B cell (primary cell): Measurements from ENCODE around the gene DUOXA2. TPM values are rescaled to one million over a fixed set of nuclear protein-coding genes. Genes with fewer than 3 reads are reported as not detected.

Experiments
- ATAC-seq: fragments of 200-7000 bp; cut with Tn5 transposase; one replicate; pipeline ENCODE4 v1.10.0; 2021; ENCODE audit warnings: low read depth, mild to moderate bottlenecking, moderate number of reproducible peaks, moderate library complexity
- CTCF ChIA-PET: fragments of 350-600 bp; sonication (Branson Sonifier 250); formaldehyde crosslinking; loops from one replicate; lab custom pipeline; 2021; ENCODE audit warnings: antibody characterized with exemption, inconsistent platforms; lab: Charles Lee
- POLR2A ChIA-PET: fragments of 350-600 bp; sonication (Branson Sonifier 250); formaldehyde crosslinking; loops from one replicate; lab custom pipeline; 2021; ENCODE audit warnings: antibody characterized with exemption; lab: Charles Lee
- DNase-seq: peaks from one replicate; pipeline ENCODE4 v3.0.0; 2013
- H2AFZ ChIP-seq: 2 replicates; pipeline ENCODE4 v1.6.1; 2012; ENCODE audit warnings: mild to moderate bottlenecking, low read depth, low read length; ENCODE audit not compliant: insufficient read depth, poor library complexity, severe bottlenecking
- H3K27ac ChIP-seq, 2 donors: 1 replicate in 1 of 2; 2 replicates in 1 of 2; pipeline ENCODE4 v1.5.1; 2012 to 2013; ENCODE audit warnings: low read length in 2 of 2, mild to moderate bottlenecking in 2 of 2, moderate library complexity in 1 of 2
- H3K27me3 ChIP-seq, 4 experiments: fragments of 200-600 bp in 1 of 4; sonication (generic) in 1 of 4; replicated peaks in 1 of 4; 1 replicate in 2 of 4; 2 replicates in 2 of 4; pipeline versions ENCODE4 v1.6.1 to v1.7.0; 2013 to 2016; ENCODE audit warnings: low read length in 3 of 4, mild to moderate bottlenecking in 2 of 4, mixed read lengths in 1 of 4, moderate library complexity in 1 of 4; ENCODE audit not compliant: insufficient read depth in 4 of 4, control insufficient read depth in 3 of 4; ENCODE audit errors: control extremely low read depth in 1 of 4
- H3K36me3 ChIP-seq, 2 experiments: replicated peaks in 1 of 2; 1 replicate in 1 of 2; 2 replicates in 1 of 2; pipeline versions ENCODE4 v1.6.1 to v1.7.1; 2013; ENCODE audit warnings: low read length in 1 of 2; ENCODE audit not compliant: insufficient read depth in 2 of 2, control insufficient read depth in 1 of 2; ENCODE audit errors: control extremely low read depth in 1 of 2, extremely low read depth in 1 of 2
- H3K4me1 ChIP-seq, 2 donors: fragments of 200-600 bp in 1 of 2; sonication (generic) in 1 of 2; 1 replicate in 1 of 2; 2 replicates in 1 of 2; pipeline versions ENCODE4 v1.5.1 to v1.6.1; 2013 to 2017; ENCODE audit warnings: low read length in 2 of 2; ENCODE audit not compliant: control insufficient read depth in 2 of 2, insufficient read depth in 2 of 2
- H3K4me2 ChIP-seq: replicated peaks from 2 replicates; pipeline ENCODE3; 2012; ENCODE audit warnings: mild to moderate bottlenecking, low read depth, low read length; ENCODE audit not compliant: poor library complexity, severe bottlenecking
- H3K4me3 ChIP-seq, 5 experiments: fragments of 200-600 bp in 1 of 5; sonication (generic) in 1 of 5; 1 replicate in 3 of 5; 2 replicates in 2 of 5; pipeline versions ENCODE4 v1.5.1 to v1.7.0; 2011 to 2016; ENCODE audit warnings: low read length in 4 of 5, mild to moderate bottlenecking in 4 of 5, low read depth in 2 of 5, control low read depth in 1 of 5, moderate library complexity in 1 of 5; ENCODE audit not compliant: insufficient read depth in 1 of 5; ENCODE audit errors: control extremely low read depth in 1 of 5, extremely low read depth in 1 of 5
- H3K79me2 ChIP-seq: fragments of 200-600 bp; sonication (generic); one replicate; pipeline ENCODE4 v1.6.0; 2016; ENCODE audit warnings: low read length; ENCODE audit not compliant: control insufficient read depth, insufficient read depth
- H3K9ac ChIP-seq: fragments of 200-600 bp; sonication (generic); 2 replicates; pipeline ENCODE4 v1.6.1; 2017; ENCODE audit warnings: mild to moderate bottlenecking, low read length, moderate library complexity
- H3K9me3 ChIP-seq, 3 donors: one replicate each; pipeline versions ENCODE4 v1.6.1 to v1.7.1; 2013; ENCODE audit warnings: low read length in 2 of 3; ENCODE audit not compliant: control insufficient read depth in 2 of 3, insufficient read depth in 1 of 3; ENCODE audit errors: control extremely low read depth in 1 of 3
- H4K20me1 ChIP-seq: 2 replicates; pipeline ENCODE4 v1.6.0; 2012; ENCODE audit warnings: mild to moderate bottlenecking, low read length; ENCODE audit not compliant: insufficient read depth, control insufficient read depth, poor library complexity, severe bottlenecking
- H3K27ac Mint-ChIP-seq: one replicate; pipeline ENCODE4 v1.8.0; 2021; ENCODE audit warnings: mixed read lengths
- H3K27me3 Mint-ChIP-seq: one replicate; pipeline ENCODE4 v1.8.0; 2021; ENCODE audit warnings: mixed read lengths
- H3K4me1 Mint-ChIP-seq: one replicate; pipeline ENCODE4 v1.8.0; 2021; ENCODE audit warnings: mixed read lengths
- H3K4me3 Mint-ChIP-seq: one replicate; pipeline ENCODE4 v1.8.0; 2021; ENCODE audit warnings: mixed read lengths
- H3K9me3 Mint-ChIP-seq: one replicate; pipeline ENCODE4 v1.8.0; 2022; ENCODE audit warnings: mixed read lengths; ENCODE audit not compliant: insufficient read depth
- CTCF ChIP-seq: fragments of 200-600 bp; IDR thresholded peaks from one replicate; pipeline ENCODE4 v1.8.0; 2022; ENCODE audit warnings: antibody characterized with exemption, mild to moderate bottlenecking
- EZH2 ChIP-seq: IDR thresholded peaks from 2 replicates; pipeline ENCODE4 v1.6.1; 2012; ENCODE audit warnings: borderline replicate concordance, low read depth, mild to moderate bottlenecking, moderate library complexity, low read length; ENCODE audit not compliant: insufficient read depth, poor library complexity, severe bottlenecking
- WGBS: methylation state at CpG from one replicate; pipeline ENCODE4 v1.1.5; 2013; ENCODE audit warnings: missing lambda C conversion rate; ENCODE audit not compliant: insufficient coverage; 5-methylcytosine and 5-hydroxymethylcytosine counted together
- intact Hi-C: fragments of 100-400 bp; cut with micrococcal nuclease; formaldehyde crosslinking; loops from one replicate; pipeline ENCODE4 v1.10.0; 2022
- polyA plus RNA-seq: library from polyadenylated mRNA; depleted of rRNA; stranded (reverse); fragments of >200 nt; gene quantifications from 2 replicates; pipeline ENCODE4 v1.2.3, GENCODE V29; 2012
- total RNA-seq, 2 donors: library from RNA; stranded (reverse); fragments of 120-200 nt in 1 of 2; gene quantifications; 1 replicate in 1 of 2; 2 replicates in 1 of 2; pipeline versions ENCODE4 v1.2.3 to v1.2.4, GENCODE V29; 2013 to 2022

Gene DUOXA2
- total and polyA plus RNA-seq, 2 donors (not counting 1 experiment from before 2014, with no cell fraction given) = not detected

GRCh38 chr15:45095661-45096060 lies 18.5 kb upstream of the DUOXA2 start:
- no peak overlapping the region for H3K27ac ChIP-seq
- POLR2A ChIA-PET = no interaction called here
- DNase-seq = no peak
- no peak for TF ChIP-seq CTCF
- no peak for TF ChIP-seq EZH2
- no peaks in the 10 kb centered on the region for H4K20me1 ChIP-seq
- no peaks in the 10 kb centered on the region for H3K9me3 Mint-ChIP-seq
- H3K27me3 Mint-ChIP-seq = peaks cover 19% of the 10 kb centered on the region
- no peak overlapping the region for H2AFZ ChIP-seq
- WGBS = 90% methylated on average over 11 of the region's 11 CpGs
- no peak overlapping the region for H3K4me2 ChIP-seq
- no peak overlapping the region for H3K4me3 ChIP-seq
- no peaks in the 10 kb centered on the region for H3K36me3 ChIP-seq
- H3K9ac ChIP-seq = no peak overlapping the region
- H3K4me1 Mint-ChIP-seq = no peaks in the 10 kb centered on the region
- intact Hi-C loops = no loop called here
- no peaks in the 10 kb centered on the region for H3K79me2 ChIP-seq
- ATAC-seq = no peak
- H3K27me3 ChIP-seq = peaks cover 0 to 8% (median 2%) of the 10 kb centered on the region in 4 experiments
- CTCF ChIA-PET = interaction anchor here (1.0 kb wide), 1 partner anchor 22 kb away, joined by 4 read pairs; no protein-coding TSS in a partner anchor
- H3K27ac Mint-ChIP-seq = no peak overlapping the region
- no peak overlapping the region for H3K4me3 Mint-ChIP-seq
- H3K4me1 ChIP-seq = no peaks in the 10 kb centered on the region
- H3K9me3 ChIP-seq = no peaks in the 10 kb centered on the region

GRCh38 chr15:45097466-45097865 lies 16.7 kb upstream of the DUOXA2 start:
- no peaks in the 10 kb centered on the region for H3K4me1 ChIP-seq
- peaks cover 0 to 2% (median 0%) of the 10 kb centered on the region in 4 experiments for H3K27me3 ChIP-seq
- no peak overlapping the region for H3K27ac Mint-ChIP-seq
- no peaks in the 10 kb centered on the region for H3K36me3 ChIP-seq
- H3K4me2 ChIP-seq = no peak overlapping the region
- no peak overlapping the region for H3K4me3 ChIP-seq
- intact Hi-C loops = no loop called here
- H3K9ac ChIP-seq = no peak overlapping the region
- DNase-seq (no peak), ATAC-seq (no peak)
- H4K20me1 ChIP-seq = no peaks in the 10 kb centered on the region
- H2AFZ ChIP-seq = no peak overlapping the region
- H3K27ac ChIP-seq = no peak overlapping the region
- H3K9me3 Mint-ChIP-seq = no peaks in the 10 kb centered on the region
- 100% methylated on average over 6 of the region's 7 CpGs for WGBS
- TF ChIP-seq EZH2 = no peak
- TF ChIP-seq CTCF = no peak
- no peaks in the 10 kb centered on the region for H3K9me3 ChIP-seq
- ChIA-PET POLR2A (no interaction called here), CTCF (interaction anchor here (1.2 to 1.6 kb wide), 3 partner anchors 9 to 21 kb away, joined by 3 to 5 read pairs (median 3); no protein-coding TSS in a partner anchor)
- H3K79me2 ChIP-seq = no peaks in the 10 kb centered on the region
- no peak overlapping the region for H3K4me3 Mint-ChIP-seq
- H3K4me1 Mint-ChIP-seq = no peaks in the 10 kb centered on the region
- H3K27me3 Mint-ChIP-seq = peaks cover 15% of the 10 kb centered on the region
